GM19372 (cell line): ENCODE data around the gene VAT1L.

ENCODE experiments used
- ATAC-seq: cut with Tn5 transposase; IDR thresholded peaks from one replicate; pipeline ENCODE4 v1.9.1; 2021; ENCODE audit warnings: mild to moderate bottlenecking, low read depth, moderate library complexity; ENCODE audit not compliant: unreplicated experiment

The VAT1L gene

DNA sequence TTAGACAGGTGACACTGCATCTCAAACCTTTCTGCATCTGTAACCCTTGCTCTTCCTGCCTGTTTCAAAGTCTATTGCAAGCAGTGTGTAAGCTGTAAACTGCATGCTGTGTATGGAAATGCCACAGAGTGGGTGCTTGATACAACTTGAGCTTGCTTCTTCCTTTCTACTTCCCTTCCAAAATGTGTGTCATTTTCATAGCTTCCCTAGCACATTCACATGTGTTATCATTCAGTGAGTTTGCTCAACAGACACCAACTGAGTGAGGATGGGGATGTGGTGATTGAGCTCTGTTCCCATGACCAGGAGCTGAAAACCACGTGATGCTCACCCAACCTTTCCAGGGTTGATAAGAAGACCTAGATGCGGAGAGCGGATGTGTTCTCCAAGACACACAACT lies 111.1 kb downstream of the VAT1L start:
- ATAC-seq, result no peak

- no peak for ATAC-seq
Measured at GRCh38 chr16:77905374-77905920, 117.1 kb downstream of the VAT1L start.

GRCh38 chr16:77910021-77910420 lies 121.7 kb downstream of the VAT1L start:
- no peak for ATAC-seq

GRCh38 chr16:77912617-77913016 lies 124.3 kb downstream of the VAT1L start:
- no peak for ATAC-seq

GRCh38 chr16:77913738-77914253 lies 125.4 kb downstream of the VAT1L start:
- ATAC-seq, result no peak

DNA sequence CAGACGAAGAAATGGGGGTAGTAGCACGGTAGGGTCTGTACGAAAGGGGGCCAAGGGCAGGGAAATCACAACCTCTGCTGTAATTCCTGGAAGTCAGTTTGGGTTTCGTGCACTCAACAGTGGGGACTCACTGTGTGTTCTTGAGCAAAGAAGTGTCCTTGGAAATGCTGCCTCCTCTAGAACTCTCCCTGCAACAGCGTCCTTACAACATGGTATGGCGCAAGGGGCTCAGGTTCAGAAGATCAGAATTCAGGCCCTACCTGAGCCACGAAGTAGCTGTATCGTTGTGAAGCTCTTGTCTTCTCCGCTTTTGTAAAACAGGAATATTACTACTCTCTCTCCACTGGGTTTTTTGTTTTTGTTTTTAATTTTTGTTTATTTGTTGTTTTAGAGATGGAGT lies 127.7 kb downstream of the VAT1L start:
- no peak for ATAC-seq

- ATAC-seq, result no peak
Measured at GRCh38 chr16:77917971-77918370, 129.6 kb downstream of the VAT1L start.

GRCh38 chr16:77918809-77919707 lies 130.7 kb downstream of the VAT1L start:
- ATAC-seq, result no peak

- ATAC-seq, result no peak
Measured at GRCh38 chr16:77919761-77920415, 131.5 kb downstream of the VAT1L start.

- ATAC-seq, result no peak
Measured at GRCh38 chr16:77920984-77921383, 132.6 kb downstream of the VAT1L start.

DNA sequence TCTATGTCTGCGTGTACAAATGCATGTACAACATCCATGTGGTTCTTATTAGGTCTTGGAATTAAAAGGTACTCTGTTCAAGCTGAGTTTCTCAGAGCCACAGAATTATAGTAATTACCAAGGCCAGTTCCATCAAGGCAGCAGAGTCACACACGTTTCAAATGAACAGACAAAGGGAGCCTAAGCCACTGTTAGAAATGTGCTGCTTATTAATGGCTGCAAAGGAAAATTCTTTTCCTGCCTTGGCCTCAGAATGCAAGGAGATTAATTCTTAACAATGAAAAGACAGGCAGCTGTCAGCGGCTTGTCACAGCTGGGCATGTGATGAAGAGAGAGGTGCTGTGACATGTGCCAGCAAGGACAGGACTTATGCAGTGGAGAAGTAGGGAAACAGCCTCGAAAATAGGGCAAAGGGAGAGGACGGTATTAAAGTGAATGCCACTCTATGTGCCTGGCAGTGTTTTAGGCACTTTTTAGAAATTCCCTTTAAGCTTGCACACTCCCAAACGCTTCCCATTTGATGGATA lies 133.9 kb downstream of the VAT1L start:
- no peak for ATAC-seq

- ATAC-seq, result no peak
Measured at GRCh38 chr16:77925531-77925930, 137.2 kb downstream of the VAT1L start.

- ATAC-seq, result no peak
Measured at GRCh38 chr16:77928096-77928495, 139.7 kb downstream of the VAT1L start.

- ATAC-seq, result no peak
Measured at GRCh38 chr16:77929004-77929403, 140.6 kb downstream of the VAT1L start.

GRCh38 chr16:77931058-77931457 lies 142.7 kb downstream of the VAT1L start:
- ATAC-seq, result no peak

DNA sequence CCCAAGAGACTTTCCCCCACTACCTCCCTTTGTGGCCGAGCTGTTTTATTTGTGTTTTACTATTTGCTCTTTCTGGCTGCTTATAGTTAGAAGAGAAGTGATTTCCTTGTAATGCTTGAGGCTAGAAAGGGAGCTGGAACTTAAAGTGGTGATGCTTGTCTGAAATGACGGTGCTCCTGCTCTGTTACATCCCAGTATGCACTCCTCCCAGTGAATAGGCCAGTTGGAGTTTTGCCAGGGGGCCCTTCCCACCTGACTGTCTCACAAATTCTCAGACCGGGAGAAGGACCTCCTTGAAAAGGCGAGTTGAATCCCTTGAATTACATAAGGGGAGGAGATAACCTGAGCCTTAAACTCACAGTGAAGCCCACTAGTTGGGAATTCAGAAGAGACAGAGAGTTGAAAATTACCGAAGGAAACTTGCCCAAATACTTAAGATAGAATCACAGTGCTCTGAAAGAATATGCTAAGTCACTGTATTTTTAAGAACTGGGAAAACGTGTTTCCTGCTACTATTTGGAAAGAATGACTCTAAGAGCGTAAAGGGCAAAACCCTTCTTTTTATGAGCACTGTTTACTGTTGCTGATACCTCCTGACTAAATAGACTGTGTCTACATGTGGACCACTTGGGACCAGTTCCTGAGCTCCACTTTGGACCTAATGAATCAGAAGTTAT lies 149.2 kb downstream of the VAT1L start:
- ATAC-seq, result no peak

DNA sequence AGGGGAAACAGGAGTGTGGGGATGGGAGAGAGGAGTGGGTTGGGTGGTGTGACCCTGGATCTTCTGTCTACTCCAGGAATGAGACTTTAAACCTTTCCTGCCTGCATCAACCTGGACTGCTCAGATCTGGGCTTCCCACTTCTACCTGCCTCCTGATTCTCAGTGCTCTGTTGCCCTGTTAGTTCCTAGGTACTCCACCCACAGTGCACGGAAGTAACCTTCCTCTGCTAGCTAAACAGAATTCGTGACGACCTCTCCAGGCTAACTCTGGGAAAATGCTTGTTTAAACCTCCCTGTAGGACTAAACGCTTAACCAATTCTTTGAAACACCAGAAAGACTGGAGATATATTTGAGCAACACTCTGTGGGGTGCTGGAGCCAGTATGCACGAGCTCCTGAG lies 150.5 kb downstream of the VAT1L start:
- ATAC-seq, result no peak

GRCh38 chr16:77939968-77940367 lies 151.6 kb downstream of the VAT1L start:
- no peak for ATAC-seq

DNA sequence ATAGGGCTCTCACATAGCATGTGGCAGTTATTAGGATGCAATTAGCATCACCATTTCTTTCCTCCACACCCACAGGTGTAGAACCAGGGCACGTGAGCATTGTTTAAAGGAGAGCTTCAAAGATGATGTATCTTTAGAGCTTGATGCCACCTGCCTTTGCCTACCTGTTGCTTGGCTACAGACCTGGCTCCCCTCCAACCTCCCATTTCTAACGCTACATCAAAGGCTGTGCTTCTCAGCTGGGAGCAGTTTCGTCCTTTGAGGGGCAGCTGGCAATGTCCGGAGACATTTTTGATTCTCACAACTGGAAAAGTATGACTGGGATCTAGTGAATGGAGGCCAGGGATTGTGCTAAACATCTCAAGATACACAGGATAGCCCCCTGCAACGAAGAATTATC lies 155.4 kb downstream of the VAT1L start:
- no peak for ATAC-seq

DNA sequence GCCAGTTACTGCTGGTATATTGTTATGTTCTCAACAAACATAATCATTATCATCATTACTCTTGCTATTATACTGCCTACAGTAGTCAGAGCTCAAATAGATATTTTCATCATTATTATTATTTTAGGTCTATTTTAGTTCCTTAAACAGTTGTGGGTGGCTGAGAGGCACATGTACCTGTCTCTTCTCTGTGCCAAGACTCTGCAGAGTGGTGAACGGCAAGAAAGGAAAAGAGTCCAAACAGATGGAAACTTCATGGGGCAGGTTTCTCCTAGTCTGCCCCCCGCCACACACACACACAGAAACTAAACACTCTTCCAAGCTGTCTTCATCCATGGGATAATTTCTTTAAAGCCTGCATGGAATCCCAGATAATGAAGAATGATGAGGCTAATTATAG lies 156.3 kb downstream of the VAT1L start:
- no peak for ATAC-seq

DNA sequence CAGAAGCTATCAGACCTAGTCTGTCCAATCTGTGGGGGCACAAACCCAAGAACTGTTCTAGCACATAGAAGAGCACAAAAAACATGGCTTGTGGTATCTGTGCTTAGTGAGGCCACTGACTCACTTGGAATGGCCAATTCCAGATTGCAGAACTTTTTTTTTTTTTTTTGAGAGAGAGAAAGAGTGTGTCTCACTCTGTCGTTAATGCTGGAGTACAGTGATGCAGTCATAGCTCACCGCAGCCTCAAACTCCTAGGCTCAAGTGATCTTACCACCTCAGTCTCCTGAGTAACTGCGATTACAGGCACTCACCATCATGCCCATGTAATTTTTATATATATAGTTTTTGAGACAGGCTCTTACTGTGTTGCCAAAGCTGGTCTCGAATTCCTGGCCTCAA lies 156.8 kb downstream of the VAT1L start:
- no peak for ATAC-seq
